Muscle of arm (tissue), 12 donors: ENCODE data around the gene OSER1. TPM values are rescaled to one million over a fixed set of nuclear protein-coding genes. Genes with fewer than 3 reads are reported as not detected.

ENCODE experiments used
- polyA plus RNA-seq, 12 donors: library from polyadenylated mRNA; unstranded; fragments of 120-200 nt; gene quantifications; one replicate each; pipeline ENCODE4 v1.2.1, GENCODE V29; 2013; ENCODE audit not compliant: insufficient read length in 12 of 12

The OSER1 gene
- polyA plus RNA-seq, 12 donors = 9.1 to 35.7 (median 28.8) TPM; not detected in 1

Other genes starting within 250 kb of the OSER1 start
- 100 to 1,000 TPM in 2 of 12 donors, 10 to 100 TPM in 10; 20.5 to 116 (median 74.7) TPM for gene JPH2, start 23.6 kb downstream of the OSER1 start, polyA plus RNA-seq
- gene GDAP1L1, start 36.5 kb upstream of the OSER1 start, polyA plus RNA-seq = 1 to 10 TPM in 1 of 12 donors, under 1 TPM in 6, not detected in 5; 0.09 to 1.0 (median 0.30) TPM
- 10 to 100 TPM in 1 of 12 donors, 1 to 10 TPM in 10, not detected in 1; 5.3 to 10.3 (median 7.2) TPM for gene FITM2, start 100.4 kb upstream of the OSER1 start, polyA plus RNA-seq
- not detected for gene R3HDML, start 126.3 kb upstream of the OSER1 start, polyA plus RNA-seq
- gene HNF4A, start 144.9 kb upstream of the OSER1 start, polyA plus RNA-seq = 10 to 100 TPM in 1 of 12 donors, under 1 TPM in 5, not detected in 6; 0.04 to 40.5 (median 0.30) TPM